GM12878 (cell line): ENCODE results near the gene LHX6. TPM values are rescaled to one million over a fixed set of nuclear protein-coding genes. Genes with fewer than 3 reads are reported as not detected.

Source experiments
- ATAC-seq: fragments of 200-7000 bp; cut with Tn5 transposase; 3 replicates; pipeline ENCODE4 v1.9.1; 2020; ENCODE audit warnings: mild to moderate bottlenecking, moderate library complexity
- BruUV-seq: library from RNA; stranded (reverse); fragments of 400-500 nt; replicated peaks from 2 replicates; lab custom pipeline; 2021; lab: Mats Ljungman, UMichigan
- CTCF ChIA-PET: fragments of 300-600 bp; sonication (Branson Sonifier 250); formaldehyde crosslinking; extraction: SDS; loops from one replicate; lab custom pipeline; 2021; ENCODE audit warnings: inconsistent platforms; lab: Yijun Ruan, JAX
- POLR2A ChIA-PET: fragments of 350-600 bp; formaldehyde crosslinking; extraction: SDS; loops from one replicate; lab custom pipeline; 2021; ENCODE audit warnings: inconsistent platforms; lab: Charles Lee
- RAD21 ChIA-PET: fragments of 300-600 bp; sonication (Branson Sonifier 250); formaldehyde crosslinking; loops from one replicate; lab custom pipeline; 2023; ENCODE audit warnings: antibody characterized with exemption; ENCODE audit not compliant: unreplicated experiment; lab: Charles Lee
- SMC1A ChIA-PET: fragments of 300-600 bp; sonication (Branson Sonifier 250); formaldehyde crosslinking; loops from one replicate; lab custom pipeline; 2023; ENCODE audit not compliant: unreplicated experiment, uncharacterized antibody; lab: Charles Lee
- DNase-seq: peaks from one replicate; pipeline ENCODE4 v3.0.0-alpha.2; 2011; ENCODE audit warnings: low read depth, low spot score
- FAIRE-seq: peaks from 3 replicates; lab custom pipeline; 2011; peaks lifted over from hg19 to GRCh38; lab: Jason Lieb, UNC
- H2AFZ ChIP-seq: 2 replicates; pipeline ENCODE4 v1.6.0; 2011; ENCODE audit warnings: low read depth, low read length, control low read depth; ENCODE audit not compliant: control insufficient read depth
- H3K27ac ChIP-seq: 2 replicates; pipeline ENCODE4 v1.5.1; 2011; ENCODE audit warnings: control low read depth; ENCODE audit not compliant: control insufficient read depth, insufficient read depth
- H3K27me3 ChIP-seq, 2 experiments: replicated peaks in 1 of 2; 2 replicates each; pipeline versions ENCODE4 v1.6.0 to v1.6.1; 2011; ENCODE audit warnings: low read length in 1 of 2; ENCODE audit not compliant: control insufficient read depth in 2 of 2, insufficient read depth in 2 of 2
- H3K36me3 ChIP-seq, 2 experiments: 2 replicates each; pipeline ENCODE4 v1.5.1; 2011; ENCODE audit warnings: low read length in 1 of 2; ENCODE audit not compliant: control insufficient read depth in 2 of 2, insufficient read depth in 2 of 2
- H3K4me1 ChIP-seq: 2 replicates; pipeline ENCODE4 v1.6.1; 2011; ENCODE audit warnings: mild to moderate bottlenecking, low read length, moderate library complexity, mixed read lengths; ENCODE audit not compliant: control insufficient read depth, insufficient read depth
- H3K4me2 ChIP-seq: 2 replicates; pipeline ENCODE4 v1.6.0; 2011; ENCODE audit warnings: control low read depth; ENCODE audit not compliant: control insufficient read depth, insufficient read depth
- H3K4me3 ChIP-seq: fragments of 200-600 bp; sonication (generic); 2 replicates; pipeline ENCODE4 v1.5.1; 2016
- H3K79me2 ChIP-seq: 2 replicates; pipeline ENCODE4 v1.6.0; 2011; ENCODE audit warnings: low read length; ENCODE audit not compliant: control insufficient read depth, insufficient read depth
- H3K9ac ChIP-seq: 2 replicates; pipeline ENCODE4 v1.8.0; 2011; ENCODE audit warnings: low read length, control low read depth, mixed read lengths; ENCODE audit not compliant: control insufficient read depth, insufficient read depth
- H3K9me3 ChIP-seq: replicated peaks from 3 replicates; pipeline ENCODE4 v1.5.1; 2011; ENCODE audit warnings: mild to moderate bottlenecking, low read length; ENCODE audit not compliant: control insufficient read depth, insufficient read depth
- H4K20me1 ChIP-seq: 2 replicates; pipeline ENCODE4 v1.6.0; 2011; ENCODE audit not compliant: control insufficient read depth, insufficient read depth
- BCL11A ChIP-seq: IDR thresholded peaks from 2 replicates; pipeline ENCODE4 v1.6.1; 2011; ENCODE audit warnings: low read depth, low read length
- ELK1 ChIP-seq: IDR thresholded peaks from 2 replicates; pipeline ENCODE4 v1.6.1; 2012; ENCODE audit warnings: low read depth, low read length, improper control_type of control experiment
- EP300 ChIP-seq, 2 experiments: fragments of 150-350 bp in 1 of 2; IDR thresholded peaks; 2 replicates each; pipeline ENCODE4 v1.6.1; 2011 to 2012; ENCODE audit warnings: low read depth in 2 of 2, low read length in 2 of 2, borderline replicate concordance in 1 of 2, improper control_type of control experiment in 1 of 2, inconsistent platforms in 1 of 2; ENCODE audit not compliant: control insufficient read depth in 1 of 2
- EZH2 ChIP-seq: IDR thresholded peaks from 2 replicates; pipeline ENCODE4 v1.6.1; 2012; ENCODE audit warnings: low read depth, mild to moderate bottlenecking, control low read depth, inconsistent platforms, low read length, borderline replicate concordance; ENCODE audit not compliant: control insufficient read depth
- IRF3 ChIP-seq: fragments of 450-650 bp; IDR thresholded peaks from 2 replicates; pipeline ENCODE4 v1.6.1; 2014; ENCODE audit warnings: mild to moderate bottlenecking
- KLF5 ChIP-seq: fragments of 450-650 bp; IDR thresholded peaks from 2 replicates; pipeline ENCODE4 v1.6.1; 2014; ENCODE audit warnings: mild to moderate bottlenecking; ENCODE audit not compliant: partially characterized antibody
- MYC ChIP-seq: IDR thresholded peaks from 2 replicates; pipeline ENCODE4 v1.6.1; 2011; ENCODE audit warnings: mild to moderate bottlenecking, low read length, moderate library complexity, inconsistent platforms; ENCODE audit not compliant: insufficient read depth, insufficient replicate concordance, insufficient read length, severe bottlenecking
- NR2F1 ChIP-seq: fragments of 450-650 bp; conservative IDR thresholded peaks from 2 replicates; pipeline ENCODE4 v1.6.1; 2017; ENCODE audit warnings: mild to moderate bottlenecking
- PAX8 ChIP-seq: fragments of 450-650 bp; IDR thresholded peaks from 2 replicates; pipeline ENCODE4 v1.6.1; 2017; ENCODE audit warnings: mild to moderate bottlenecking, moderate library complexity
- RUNX3 ChIP-seq: IDR thresholded peaks from 2 replicates; pipeline ENCODE4 v1.6.1; 2012; ENCODE audit warnings: low read length, inconsistent platforms
- SREBF1 ChIP-seq: IDR thresholded peaks from 2 replicates; pipeline ENCODE4 v1.6.1; 2012; ENCODE audit warnings: mild to moderate bottlenecking, low read length
- TARDBP ChIP-seq: IDR thresholded peaks from 2 replicates; pipeline ENCODE4 v1.6.1; 2016; ENCODE audit warnings: borderline replicate concordance
- WGBS: methylation state at CpG from one replicate; pipeline ENCODE4 v1.1.6; 2016; ENCODE audit warnings: low lambda C conversion rate; ENCODE audit not compliant: insufficient replicate concordance, insufficient coverage; ENCODE audit errors: missing lambda C conversion rate; 5-methylcytosine and 5-hydroxymethylcytosine counted together
- in situ Hi-C: fragments of 300-500 bp; cut with MboI; formaldehyde crosslinking; loops from 9 replicates; pipeline ENCODE4 v1.14.3; 2018; ENCODE audit warnings: mixed read lengths
- intact Hi-C: fragments of 100-400 bp; cut with micrococcal nuclease; formaldehyde crosslinking; loops from one replicate; pipeline ENCODE4 v1.14.2; 2022; ENCODE audit not compliant: unreplicated experiment
- polyA plus RNA-seq, 11 experiments: library from polyadenylated mRNA; depleted of rRNA in 4 of 11; unstranded in 6 of 11; stranded (reverse) in 5 of 11; fragments of >200 nt; fragmentation: Nextera tagmentation in 4 of 11; fragmentation: Illumina TruSeq in 1 of 11; extraction: Ambion mirVana in 4 of 11; extraction: Trizol in 1 of 11; gene quantifications; 1 replicate in 1 of 11; 2 replicates in 10 of 11; pipeline versions ENCODE4 v1.2.1 to v1.2.3, GENCODE V29; 2011 to 2016; ENCODE audit warnings: inconsistent platforms in 2 of 11, missing spikeins in 2 of 11, low read depth in 1 of 11
- total RNA-seq, 4 experiments: library from RNA; depleted of rRNA in 3 of 4; stranded (reverse); fragments of >200 nt in 3 of 4; fragmentation: Illumina TruSeq in 1 of 4; extraction: Trizol in 1 of 4; gene quantifications; 2 replicates each; pipeline versions ENCODE4 v1.2.1 to v1.2.3, GENCODE V29; 2013 to 2021

Gene LHX6
- total and polyA plus RNA-seq, 10 of the 15 experiments (the other 5 are each of a cell fraction or from before 2014, with no cell fraction given) = not detected

- WGBS = 75% methylated on average over 16 of the region's 16 CpGs
- H3K4me3 ChIP-seq = no peak overlapping the region
- SMC1A ChIA-PET = no interaction called here
- no peak for FAIRE-seq
- CTCF ChIA-PET = interaction anchor here (1.4 kb wide), 1 partner anchor 157 kb away, joined by 4 read pairs; no protein-coding TSS in a partner anchor
- H2AFZ ChIP-seq = no peak overlapping the region
- H3K9ac ChIP-seq = no peak overlapping the region
- RAD21 ChIA-PET = no interaction called here
- intact Hi-C loops (no loop called here), in situ Hi-C loops (no loop called here)
- DNase-seq = no peak
- no peak overlapping the region for H3K4me2 ChIP-seq
- no peaks in the 10 kb centered on the region for H3K27me3 ChIP-seq
- no peak for ATAC-seq
- no TSS peak for BruUV-seq
- H3K79me2 ChIP-seq = no peaks in the 10 kb centered on the region
- no peaks in the 10 kb centered on the region for H3K36me3 ChIP-seq
- no peak overlapping the region for H3K27ac ChIP-seq
- H4K20me1 ChIP-seq = no peaks in the 10 kb centered on the region
- POLR2A ChIA-PET = no interaction called here
- no peaks in the 10 kb centered on the region for H3K9me3 ChIP-seq
- no peaks in the 10 kb centered on the region for H3K4me1 ChIP-seq
- TF ChIP-seq NR2F1 (no peak), RUNX3 (no peak), ELK1 (no peak), PAX8 (no peak), BCL11A (no peak), MYC (no peak), SREBF1 (no peak), EP300 (IDR thresholded peaks at IDR 0.05; ENCODE audit: borderline replicate concordance in 1 of 2, control insufficient read depth in 1 of 2, low read depth in 2 of 2, low read length in 2 of 2) (no peak), KLF5 (no peak), EZH2 (no peak), TARDBP (no peak), IRF3 (no peak)
Observed at GRCh38 chr9:122192914-122193525, 35.7 kb downstream of the LHX6 start.
